C4-2B (cell line): ENCODE measurements around the gene HIP1.
"Not testable (repeated sequence)": the region's sequence is repeated elsewhere in the genome, so short reads cannot be mapped to it uniquely, and the experiment has no call there.

ENCODE experiments used
- CTCF ChIP-seq: fragments of 450-650 bp; conservative IDR thresholded peaks from 2 replicates; pipeline ENCODE4 v1.5.1; 2017; ENCODE audit warnings: mild to moderate bottlenecking
- ZFX ChIP-seq: fragments of 450-650 bp; IDR thresholded peaks from 2 replicates; pipeline ENCODE4 v1.6.1; 2017

GRCh38 chr7:75761801-75762200 is 23.1 kb upstream of the HIP1 start:
- TF ChIP-seq CTCF, ZFX: not testable (repeated sequence)
